Gastrocnemius medialis (tissue), 4 donors: ENCODE results near the gene PDRG1. TPM values are rescaled to one million over a fixed set of nuclear protein-coding genes. Genes with fewer than 3 reads are reported as not detected.
"Not testable (repeated sequence)": the region's sequence is repeated elsewhere in the genome, so short reads cannot be mapped to it uniquely, and the experiment has no call there.

Source experiments
- ATAC-seq, 2 donors: fragments of 150-250 bp; one replicate each; pipeline ENCODE4 v1.9.1; 2016
- DNase-seq, 2 donors: peaks; one replicate each; pipeline ENCODE4 v3.0.0-alpha.2; 2019
- H3K27ac ChIP-seq, 4 donors: fragments of 200-600 bp; sonication (generic); 1 replicate in 1 of 4; 2 replicates in 3 of 4; pipeline ENCODE4 v1.5.1; 2016 to 2018; ENCODE audit warnings: mild to moderate bottlenecking in 2 of 4, moderate library complexity in 1 of 4
- H3K27me3 ChIP-seq, 3 donors: fragments of 200-600 bp; sonication (generic) in 2 of 3; 1 replicate in 1 of 3; 2 replicates in 2 of 3; pipeline versions ENCODE4 v1.5.1 to v1.6.0; 2016 to 2019; ENCODE audit warnings: mild to moderate bottlenecking in 1 of 3, moderate library complexity in 1 of 3
- H3K36me3 ChIP-seq, 2 donors: fragments of 200-600 bp; sonication (generic) in 1 of 2; one replicate each; pipeline ENCODE4 v1.5.1; 2017 to 2018
- H3K4me1 ChIP-seq, 2 donors: fragments of 200-600 bp; sonication (generic) in 1 of 2; one replicate each; pipeline ENCODE4 v1.5.1; 2016 to 2017; ENCODE audit warnings: mild to moderate bottlenecking in 2 of 2
- H3K4me3 ChIP-seq, 4 donors: fragments of 200-600 bp; sonication (generic) in 3 of 4; 1 replicate in 1 of 4; 2 replicates in 3 of 4; pipeline ENCODE4 v1.5.1; 2016 to 2019; ENCODE audit warnings: mild to moderate bottlenecking in 2 of 4
- H3K9me3 ChIP-seq, 3 donors: fragments of 200-600 bp; sonication (generic) in 2 of 3; 1 replicate in 1 of 3; 2 replicates in 2 of 3; pipeline ENCODE4 v1.5.1; 2016 to 2019
- CTCF ChIP-seq, 5 experiments: fragments of 450-650 bp in 3 of 5; fragments of 200-600 bp in 2 of 5; sonication (generic) in 2 of 5; IDR thresholded peaks in 4 of 5; conservative IDR thresholded peaks in 1 of 5; 1 replicate in 4 of 5; 2 replicates in 1 of 5; pipeline ENCODE4 v1.5.1; 2016 to 2019; ENCODE audit warnings: antibody characterized with exemption in 5 of 5, mild to moderate bottlenecking in 3 of 5, moderate library complexity in 3 of 5
- POLR2A ChIP-seq, 2 donors: fragments of 450-650 bp; IDR thresholded peaks; one replicate each; pipeline ENCODE4 v1.6.1; 2017; ENCODE audit warnings: antibody characterized with exemption in 2 of 2, mild to moderate bottlenecking in 2 of 2, moderate library complexity in 2 of 2
- in situ Hi-C, 4 donors: fragments of 200-750 bp; cut with MboI; loops; one replicate each; pipeline versions ENCODE4 v1.15.0 to v1.8.0; 2017; ENCODE audit warnings: low sequenced_read_pairs in 4 of 4
- intact Hi-C: fragments of 100-400 bp; cut with DNase I; formaldehyde crosslinking; loops from one replicate; pipeline ENCODE4 v1.15.1; 2023; ENCODE audit warnings: low total_unique reads
- total RNA-seq, 4 donors: library from RNA; depleted of rRNA; stranded (reverse); fragments of >200 nt; gene quantifications; one replicate each; pipeline versions ENCODE4 v1.1.0 to v1.2.3, GENCODE V29; 2016

PDRG1 gene
- total RNA-seq, 4 donors from 2014 or later, result 7.0 to 12.9 (median 9.6) TPM

GRCh38 chr20:31920275-31920855, 31.5 kb downstream of the PDRG1 start:
- Histone ChIP-seq H3K27me3 (peaks cover 0 to 6% (median 0%) of the 10 kb centered on the region in 3 donors), H3K4me3 (no peak overlapping the region), H3K4me1 (no peaks in the 10 kb centered on the region), H3K36me3 (no peaks in the 10 kb centered on the region), H3K27ac (no peak overlapping the region), H3K9me3 (no peaks in the 10 kb centered on the region)
- ATAC-seq, result no peak
- TF ChIP-seq CTCF (IDR thresholded peaks at IDR 0.05 in 4 of 5, conservative IDR thresholded peaks at IDR 0.05 in 1 of 5), result no peak
- TF ChIP-seq POLR2A (IDR thresholded peaks at IDR 0.05), result no peak
- DNase-seq, result no peak
- in situ Hi-C loops (no loop called here), intact Hi-C loops (no loop called here)

GRCh38 chr20:31919410-31920155, 32.3 kb downstream of the PDRG1 start:
- no peaks in the 10 kb centered on the region for H3K4me1 ChIP-seq
- peaks cover 0 to 6% (median 0%) of the 10 kb centered on the region in 3 donors for H3K27me3 ChIP-seq
- H3K9me3 ChIP-seq, result no peaks in the 10 kb centered on the region
- no peak overlapping the region for H3K27ac ChIP-seq
- TF ChIP-seq CTCF (IDR thresholded peaks at IDR 0.05 in 4 of 5, conservative IDR thresholded peaks at IDR 0.05 in 1 of 5) (no peak), POLR2A (IDR thresholded peaks at IDR 0.05) (no peak)
- DNase-seq, result no peak
- H3K4me3 ChIP-seq, result no peak overlapping the region
- H3K36me3 ChIP-seq, result no peaks in the 10 kb centered on the region
- in situ Hi-C loops, result no loop called here
- no peak for ATAC-seq
- intact Hi-C loops, result no loop called here

- H3K27ac ChIP-seq, result no peak overlapping the region
- in situ Hi-C loops (no loop called here), intact Hi-C loops (no loop called here)
- TF ChIP-seq POLR2A (IDR thresholded peaks at IDR 0.05) (no peak), CTCF (IDR thresholded peaks at IDR 0.05 in 4 of 5, conservative IDR thresholded peaks at IDR 0.05 in 1 of 5) (no peak)
- no peaks in the 10 kb centered on the region for H3K9me3 ChIP-seq
- no peak overlapping the region for H3K4me3 ChIP-seq
- peaks cover 0 to under 1% (median 0%) of the 10 kb centered on the region in 3 donors for H3K27me3 ChIP-seq
- ATAC-seq, result no peak
- no peak for DNase-seq
- H3K4me1 ChIP-seq, result no peaks in the 10 kb centered on the region
- H3K36me3 ChIP-seq, result no peaks in the 10 kb centered on the region
These were observed 33.3 kb downstream of the PDRG1 start for GRCh38 chr20:31918466-31919105.

- H3K9me3 ChIP-seq, ATAC-seq, H3K27ac ChIP-seq, in situ Hi-C loops, H3K4me1 ChIP-seq, H3K4me3 ChIP-seq, intact Hi-C loops, H3K27me3 ChIP-seq, DNase-seq, H3K36me3 ChIP-seq: not testable (repeated sequence)
These were observed 33.9 kb downstream of the PDRG1 start for GRCh38 chr20:31917962-31918412.

- no peaks in the 10 kb centered on the region for H3K9me3 ChIP-seq
- no peak overlapping the region for H3K4me3 ChIP-seq
- ATAC-seq (no peak), DNase-seq (no peak)
- intact Hi-C loops, result no loop called here
- no peaks in the 10 kb centered on the region for H3K4me1 ChIP-seq
- TF ChIP-seq POLR2A (IDR thresholded peaks at IDR 0.05), result no peak
- no peak for TF ChIP-seq CTCF (IDR thresholded peaks at IDR 0.05 in 4 of 5, conservative IDR thresholded peaks at IDR 0.05 in 1 of 5)
- no peaks in the 10 kb centered on the region for H3K36me3 ChIP-seq
- H3K27ac ChIP-seq, result no peak overlapping the region
- no peaks in the 10 kb centered on the region for H3K27me3 ChIP-seq
- in situ Hi-C loops, result no loop called here
These were observed 35.1 kb downstream of the PDRG1 start for GRCh38 chr20:31916708-31917107.
